HG03066 (cell line): ENCODE data around the gene SNN.
A peak's percentile ranks its signal among the peaks of the same experiment; 100 is the strongest.

ENCODE experiments used
- ATAC-seq: cut with Tn5 transposase; IDR thresholded peaks from one replicate; pipeline ENCODE4 v1.9.1; 2021; ENCODE audit warnings: low read depth; ENCODE audit not compliant: unreplicated experiment

Gene SNN

GRCh38 chr16:11677959-11678881 is 10.0 kb downstream of the SNN start:
- ATAC-seq: no peak

- ATAC-seq: no peak
Observed at GRCh38 chr16:11679250-11679649, 11.0 kb downstream of the SNN start.

DNA sequence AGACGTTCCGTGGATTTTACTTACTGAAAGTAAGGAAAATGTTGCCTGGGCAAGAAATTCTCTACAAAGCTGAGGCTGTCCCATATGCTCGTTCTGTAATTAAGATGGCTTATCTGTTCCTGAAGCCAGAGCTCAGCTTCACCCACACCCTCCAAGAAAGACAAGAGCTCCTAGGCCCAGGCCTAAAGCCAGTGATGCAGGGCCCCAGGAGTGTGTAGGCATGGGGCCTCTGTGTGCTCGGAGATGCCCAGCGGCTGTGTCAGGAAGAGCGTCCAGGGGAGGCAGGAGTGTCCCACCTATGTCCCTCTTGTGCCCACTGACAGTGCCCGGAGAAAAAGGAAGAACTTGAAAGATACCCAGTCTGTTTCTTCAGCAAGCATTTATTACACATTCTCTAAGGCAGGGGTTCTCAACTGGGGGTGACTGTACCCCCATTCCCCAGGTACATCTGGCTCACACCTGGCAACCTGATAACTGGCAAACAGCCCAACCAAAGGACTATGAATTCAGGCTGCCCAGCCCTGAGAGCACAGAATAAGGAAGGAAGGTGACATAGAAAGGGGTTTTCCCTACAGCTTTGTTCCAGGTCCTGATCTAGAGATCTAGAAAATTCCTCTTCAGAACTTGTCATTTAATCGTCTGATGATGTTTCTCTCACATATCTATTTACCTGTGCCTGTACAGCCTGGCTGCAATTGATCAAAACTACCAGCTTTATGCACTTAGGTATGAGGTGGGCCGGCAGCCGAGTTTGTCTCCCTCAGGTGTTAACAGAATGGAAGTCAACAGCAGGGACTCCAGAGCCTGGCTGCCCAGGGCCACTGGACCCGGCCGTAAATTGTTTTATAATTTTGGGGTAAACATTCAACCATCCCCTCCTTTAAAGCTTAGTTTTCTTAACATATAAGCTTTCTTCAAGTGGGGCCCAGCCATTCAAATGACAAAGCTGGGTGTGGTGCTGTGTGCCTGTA is 12.0 kb downstream of the SNN start:
- no peak for ATAC-seq

GRCh38 chr16:11681556-11681955 is 13.3 kb downstream of the SNN start:
- ATAC-seq: peak; percentile 12

DNA sequence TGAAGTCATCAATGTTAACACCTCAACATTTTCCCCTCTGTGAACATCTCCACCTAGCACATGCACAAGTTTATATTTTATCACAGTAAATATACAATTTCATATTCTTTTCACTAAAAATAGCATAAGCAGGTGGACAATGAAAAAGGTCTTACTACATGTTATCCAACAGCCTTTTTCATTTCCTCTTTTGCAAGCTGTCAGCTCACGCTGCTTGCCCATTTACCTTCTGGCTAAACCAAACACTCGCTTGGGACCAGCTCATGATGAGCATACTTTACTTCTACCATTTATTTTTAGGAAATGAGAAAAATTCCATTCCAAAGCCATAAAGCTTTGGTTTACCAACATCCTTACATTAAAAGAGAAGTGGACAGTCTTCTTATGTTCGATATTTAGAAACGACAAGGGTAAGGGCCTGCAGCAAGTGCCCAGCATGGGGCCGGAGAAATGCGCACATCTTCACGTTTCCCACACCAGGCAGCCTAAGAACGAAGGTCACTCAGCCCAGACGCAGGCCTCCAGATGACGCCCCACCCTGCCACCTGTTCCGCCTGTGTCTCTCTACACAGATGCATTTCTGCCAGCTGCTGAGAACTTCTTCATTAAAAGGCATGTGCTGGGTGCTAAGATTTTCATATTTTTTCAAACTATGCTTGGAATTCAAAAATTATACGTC is 13.9 kb downstream of the SNN start:
- ATAC-seq: peak; percentile 53

DNA sequence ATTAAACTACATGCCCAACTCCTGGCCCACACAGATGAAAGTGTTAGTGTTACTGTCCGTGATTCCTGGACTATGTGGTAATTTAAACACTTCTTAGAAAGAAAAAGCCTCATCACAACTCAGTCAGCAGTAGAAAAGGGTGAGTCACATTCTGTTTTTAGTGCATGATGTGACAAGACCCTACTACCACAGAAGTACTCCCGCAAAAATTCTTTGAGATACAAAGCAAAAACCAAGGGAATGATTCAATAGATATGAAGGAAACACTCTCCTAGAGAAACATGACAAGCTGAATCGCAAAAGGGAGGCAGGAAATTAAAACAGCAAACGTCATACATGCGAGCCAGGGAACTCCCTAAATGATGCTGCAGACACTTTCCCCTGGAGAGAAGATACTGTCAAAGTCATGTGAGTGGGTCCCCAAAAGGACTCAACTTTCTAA is 14.4 kb downstream of the SNN start:
- peak; percentile 18 for ATAC-seq

- no peak for ATAC-seq
Observed at GRCh38 chr16:11683145-11683544, 14.9 kb downstream of the SNN start.

DNA sequence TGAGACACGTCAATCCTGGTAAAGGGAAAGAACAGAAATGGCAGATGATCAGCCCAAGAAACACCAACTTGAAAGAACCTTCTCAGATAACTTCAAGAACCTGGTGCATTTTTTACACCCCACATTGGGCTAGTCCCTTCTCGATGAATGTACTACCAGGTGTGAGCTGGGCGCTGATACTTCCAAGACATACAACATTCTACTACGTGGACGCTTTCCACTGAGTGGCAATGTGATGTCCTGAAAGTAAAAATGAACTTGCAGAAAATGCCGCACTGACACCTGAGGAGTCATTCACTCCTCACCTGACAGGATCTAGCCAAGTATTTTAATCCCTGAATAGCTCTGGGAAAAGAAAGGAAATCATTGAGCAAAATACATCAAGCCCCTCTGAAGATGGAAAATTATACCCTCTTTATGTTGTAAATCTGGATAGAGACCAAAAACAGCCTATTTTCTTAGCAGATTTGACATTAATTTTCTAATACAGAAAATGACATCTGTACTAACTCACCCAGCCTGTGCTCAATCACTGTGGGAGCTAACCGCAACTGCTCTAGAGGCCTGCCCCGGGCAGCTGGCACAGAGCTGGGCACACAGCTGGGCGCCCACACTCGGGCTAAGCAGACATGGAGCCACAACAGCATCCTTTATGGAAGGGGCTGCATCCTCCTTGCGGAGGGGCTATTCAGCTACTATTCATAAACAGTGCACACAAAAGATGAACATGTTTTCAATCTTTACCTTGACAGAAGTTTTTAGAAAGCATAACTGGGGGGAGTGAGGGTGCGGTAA is 16.2 kb downstream of the SNN start:
- no peak for ATAC-seq

GRCh38 chr16:11685844-11686618 is 17.8 kb downstream of the SNN start:
- no peak for ATAC-seq

DNA sequence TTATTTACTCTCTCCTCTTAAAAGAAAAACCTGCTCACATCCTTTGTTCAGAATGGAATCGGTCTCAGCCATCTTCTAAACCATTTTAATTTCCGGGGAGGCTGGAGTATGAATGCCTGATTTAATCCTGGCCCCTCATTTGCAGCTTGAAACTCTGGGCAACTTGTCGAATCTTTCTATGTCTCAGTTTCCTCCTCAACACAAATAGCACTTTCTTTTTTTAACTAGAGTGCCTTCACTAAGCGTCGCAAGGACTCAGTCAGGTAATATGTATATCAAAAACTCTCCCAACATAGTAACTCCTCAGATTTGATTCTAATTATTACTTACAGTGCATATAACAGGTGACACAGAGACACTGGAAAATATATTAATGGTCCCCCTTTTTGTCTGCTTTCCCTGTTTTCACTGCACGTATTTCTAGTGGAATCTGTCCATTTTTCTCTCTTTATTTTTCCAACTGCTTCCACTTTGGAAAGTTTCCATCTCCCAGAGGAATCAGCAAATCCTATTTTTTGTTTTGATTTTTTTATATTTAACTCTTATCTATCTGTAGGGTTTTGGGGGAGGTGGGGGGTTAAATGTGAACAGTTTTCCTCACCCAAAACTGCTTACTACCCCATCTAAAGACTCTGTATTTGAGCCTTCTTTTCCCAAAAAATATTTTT is 18.6 kb downstream of the SNN start:
- no peak for ATAC-seq

DNA sequence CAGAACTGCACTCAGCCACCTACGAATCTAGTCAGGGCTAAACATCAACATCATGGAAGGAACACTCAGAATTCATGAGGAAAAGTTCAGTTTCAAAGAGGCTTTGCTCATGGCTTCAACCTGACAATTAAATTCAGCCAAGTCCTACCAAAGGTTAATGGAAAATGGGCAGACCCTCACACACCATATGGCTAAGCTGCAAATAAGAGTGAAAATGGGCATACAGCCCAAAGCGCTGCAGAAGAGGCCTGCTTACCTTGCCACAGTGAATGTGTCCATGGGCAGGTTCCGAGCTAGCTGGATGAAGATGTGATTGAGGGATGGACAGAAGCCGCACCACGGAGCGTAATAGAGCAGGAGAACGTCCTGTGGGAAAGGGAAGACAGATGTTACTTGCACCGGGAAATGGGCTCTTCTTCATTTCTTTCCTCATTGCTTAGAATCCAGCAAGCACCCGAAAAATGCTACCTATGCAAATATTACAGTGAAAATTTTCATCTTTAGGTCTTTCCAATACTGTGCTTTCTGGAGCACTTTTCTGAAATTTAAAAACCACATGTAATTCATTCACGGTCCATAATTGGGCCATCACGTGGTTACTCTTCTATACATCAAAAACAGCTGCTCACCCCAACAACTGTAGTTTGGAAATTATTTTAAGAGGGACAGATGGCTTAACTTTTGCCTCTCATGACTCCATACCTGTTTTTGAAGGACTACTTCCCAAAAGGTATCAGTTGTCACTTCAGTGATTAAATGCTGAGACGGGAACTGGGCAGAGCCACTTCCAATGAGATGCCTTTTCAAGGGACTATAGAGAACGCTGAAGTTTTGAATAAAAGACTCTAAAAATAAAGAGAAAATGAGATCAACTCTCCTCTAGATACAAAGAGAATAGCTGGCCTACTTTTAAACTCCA is 19.6 kb downstream of the SNN start:
- ATAC-seq: no peak

DNA sequence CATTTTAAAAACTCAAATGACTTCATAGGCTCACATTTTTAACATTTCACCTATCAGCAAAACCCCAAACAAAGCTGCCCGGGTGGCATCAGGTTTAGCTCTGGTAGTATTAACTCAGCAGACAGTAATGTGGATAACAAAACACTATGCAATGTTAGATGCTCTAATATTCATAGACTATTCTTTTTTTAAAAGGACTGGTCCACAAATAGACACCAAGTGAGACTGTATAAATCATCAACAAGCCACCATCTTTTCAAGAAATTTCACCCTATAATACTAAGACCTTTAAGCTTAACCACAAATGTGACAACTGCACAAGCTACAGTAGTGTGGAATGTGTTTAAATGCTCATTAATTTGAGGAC is 20.2 kb downstream of the SNN start:
- ATAC-seq: no peak

DNA sequence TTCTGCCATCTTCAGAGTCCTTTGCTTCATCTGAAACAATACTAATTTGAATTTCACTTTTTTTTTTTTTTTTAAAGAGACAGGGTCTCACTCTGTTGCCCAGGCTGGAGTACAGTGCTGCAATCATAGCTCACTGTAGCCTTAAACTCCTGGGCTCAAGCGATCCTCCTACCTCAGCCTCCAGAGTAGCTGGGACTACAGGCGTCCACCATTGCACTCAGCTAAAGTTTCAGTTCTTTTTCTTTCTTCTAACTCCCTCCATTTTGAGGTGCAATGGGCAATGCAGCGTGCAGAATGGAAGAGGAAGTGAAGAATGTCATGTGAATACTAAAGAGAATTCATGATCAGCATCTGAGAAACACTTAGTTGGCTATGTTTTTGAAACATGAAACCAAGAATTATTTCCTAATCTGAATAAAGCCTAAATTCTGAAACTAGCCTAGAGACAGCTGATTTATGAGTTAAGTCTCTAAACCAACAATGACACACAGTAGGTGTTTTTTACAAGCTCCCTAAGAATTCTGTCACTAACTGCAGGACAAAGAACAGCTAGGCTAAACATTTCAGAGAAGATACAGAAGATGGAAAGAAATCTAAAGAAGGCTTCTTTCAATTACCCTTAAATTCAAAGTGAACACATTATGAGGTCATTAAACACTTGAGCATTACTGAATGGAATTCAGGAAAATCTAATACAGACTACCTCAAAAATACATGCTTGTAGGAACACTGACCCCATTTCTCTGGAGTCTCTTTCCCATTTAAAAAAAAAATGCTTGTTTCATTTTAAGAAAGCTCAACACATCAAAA is 21.0 kb downstream of the SNN start:
- ATAC-seq: peak; percentile 93

DNA sequence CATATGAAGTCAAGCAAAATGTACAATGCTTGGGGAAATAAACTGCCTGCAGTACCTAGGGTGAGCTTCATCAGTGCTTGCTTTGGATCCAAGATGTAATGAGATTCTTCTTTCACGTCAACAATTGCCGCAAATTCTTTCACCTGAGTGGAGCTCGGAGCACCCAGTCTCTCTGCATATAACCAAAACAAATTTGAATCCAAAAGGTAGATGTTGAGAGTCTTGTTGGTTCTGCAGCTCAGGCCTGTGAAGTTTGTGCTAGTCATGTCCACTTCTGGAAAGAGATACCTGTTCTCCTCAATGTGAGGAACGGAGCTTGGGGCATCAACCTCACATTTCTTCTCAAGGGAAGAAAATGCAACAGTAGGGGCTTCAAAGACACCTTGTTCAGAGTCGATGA is 23.0 kb downstream of the SNN start:
- ATAC-seq: no peak

DNA sequence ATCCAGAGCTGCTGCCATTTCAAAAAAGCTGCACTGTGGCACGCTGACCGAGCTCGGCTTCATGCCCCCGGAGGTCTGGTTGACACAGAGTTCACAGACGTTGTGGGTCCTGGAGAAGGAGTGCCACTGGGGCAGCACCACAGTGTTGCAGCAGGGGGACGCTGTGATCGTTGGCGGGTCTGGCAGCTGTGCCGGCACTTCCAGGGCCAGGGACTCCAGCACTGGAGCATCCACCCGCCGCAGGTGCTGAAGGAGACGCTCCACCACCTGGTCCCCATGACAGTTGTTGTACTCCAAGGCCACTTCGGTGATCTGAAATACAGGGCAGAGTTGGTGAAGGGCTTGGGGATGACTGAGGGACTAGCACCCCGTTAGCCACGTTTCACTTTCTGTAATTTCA is 23.5 kb downstream of the SNN start:
- ATAC-seq: no peak

- no peak for ATAC-seq
Observed at GRCh38 chr16:11692171-11692570, 23.9 kb downstream of the SNN start.

DNA sequence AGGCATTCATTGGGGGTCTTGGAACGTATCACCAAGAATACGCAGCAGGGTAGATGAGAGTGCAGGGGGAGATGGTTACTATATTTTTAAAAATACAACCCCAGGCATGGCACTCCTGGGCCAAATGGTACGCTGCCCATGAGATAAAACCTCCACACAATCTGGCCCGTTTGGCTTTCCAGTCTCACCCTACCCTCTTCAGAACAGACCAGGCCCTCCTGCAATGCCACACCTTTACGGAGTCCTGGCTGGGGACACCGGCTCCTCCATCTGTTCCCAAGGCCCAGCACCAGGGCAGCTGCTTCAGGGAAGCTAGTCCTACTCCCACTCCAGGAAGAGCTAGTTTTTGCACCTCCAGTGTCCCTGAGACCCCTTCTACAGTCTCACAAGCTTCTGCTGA is 24.4 kb downstream of the SNN start:
- no peak for ATAC-seq
